ENCODE measurements around the gene MAP4.
"Not testable (repeated sequence)": the region's sequence is repeated elsewhere in the genome, so short reads cannot be mapped to it uniquely, and the experiment has no call there.

MAP4 gene

DNA sequence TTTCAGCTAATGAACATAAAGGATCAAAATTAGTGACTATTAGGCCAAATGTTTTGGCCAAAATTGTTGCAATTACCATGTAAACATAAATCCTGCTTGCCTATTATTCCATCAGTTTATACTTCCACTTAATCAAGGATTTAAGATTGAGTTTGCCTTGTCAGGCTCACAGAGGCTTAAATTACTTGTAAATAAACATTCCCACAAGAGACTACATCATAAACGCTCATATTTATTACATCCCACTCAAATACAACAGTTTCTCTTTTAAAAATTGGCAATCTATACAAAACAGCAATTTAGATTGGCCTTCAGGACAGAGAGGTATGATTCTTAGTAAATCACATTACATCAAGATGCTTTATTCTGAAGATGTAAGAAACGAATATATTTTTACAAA, 9.9 kb upstream of the MAP4 start:
- H3K27me3 Mint-ChIP-seq = no peaks in the 10 kb centered on the region
- H3K27ac Mint-ChIP-seq = no peak overlapping the region
- no peak overlapping the region for H3K4me3 Mint-ChIP-seq
- H3K36me3 Mint-ChIP-seq (ENCODE audit: low read depth) = peaks cover 7% of the 10 kb centered on the region
- H3K4me1 Mint-ChIP-seq (ENCODE audit: low read depth) = peaks cover 5% of the 10 kb centered on the region
- H3K9me3 Mint-ChIP-seq = no peaks in the 10 kb centered on the region

- Mint-ChIP-seq H3K4me1 (ENCODE audit: low read depth) (peaks cover 5% of the 10 kb centered on the region), H3K36me3 (ENCODE audit: low read depth) (peaks cover 7% of the 10 kb centered on the region), H3K9me3 (no peaks in the 10 kb centered on the region), H3K4me3 (no peak overlapping the region), H3K27me3 (no peaks in the 10 kb centered on the region), H3K27ac (no peak overlapping the region)
Observed at GRCh38 chr3:48024401-48024800, 8.2 kb upstream of the MAP4 start.

DNA sequence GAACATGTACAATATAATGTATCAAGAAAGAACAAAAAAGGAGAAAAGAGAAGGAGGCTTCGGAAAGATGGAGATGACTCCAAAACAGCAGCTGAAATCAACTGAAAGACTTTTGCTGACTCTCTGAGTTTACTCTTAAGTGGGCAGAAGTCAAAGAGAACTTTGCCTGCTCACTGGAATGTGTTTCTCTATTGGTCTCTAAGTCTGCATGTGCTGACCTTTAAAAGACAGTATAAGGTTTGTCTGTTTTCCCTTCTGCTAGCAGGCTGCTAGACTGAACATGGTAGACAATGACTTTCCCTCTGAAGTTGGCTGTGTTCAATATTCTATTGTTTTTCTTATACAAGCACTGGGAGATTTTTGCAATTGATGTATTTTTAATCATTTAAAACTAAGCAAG, 7.2 kb upstream of the MAP4 start:
- H3K36me3 Mint-ChIP-seq (ENCODE audit: low read depth) = peaks cover 7% of the 10 kb centered on the region
- H3K4me3 Mint-ChIP-seq = no peak overlapping the region
- no peaks in the 10 kb centered on the region for H3K27me3 Mint-ChIP-seq
- peaks cover 10% of the 10 kb centered on the region for H3K4me1 Mint-ChIP-seq (ENCODE audit: low read depth)
- H3K27ac Mint-ChIP-seq = no peak overlapping the region
- no peaks in the 10 kb centered on the region for H3K9me3 Mint-ChIP-seq

GRCh38 chr3:48022178-48022577, 6.0 kb upstream of the MAP4 start:
- Mint-ChIP-seq H3K4me3 (no peak overlapping the region), H3K27me3 (no peaks in the 10 kb centered on the region), H3K9me3 (no peaks in the 10 kb centered on the region), H3K36me3 (ENCODE audit: low read depth) (peaks cover 4% of the 10 kb centered on the region), H3K27ac (no peak overlapping the region), H3K4me1 (ENCODE audit: low read depth) (peaks cover 20% of the 10 kb centered on the region)

GRCh38 chr3:48018841-48019240, 2.6 kb upstream of the MAP4 start:
- H3K4me3 Mint-ChIP-seq = no peak overlapping the region
- H3K27ac Mint-ChIP-seq = no peak overlapping the region
- H3K9me3 Mint-ChIP-seq = no peaks in the 10 kb centered on the region
- H3K36me3 Mint-ChIP-seq (ENCODE audit: low read depth) = peaks cover 4% of the 10 kb centered on the region
- H3K4me1 Mint-ChIP-seq (ENCODE audit: low read depth) = peaks cover 47% of the 10 kb centered on the region
- H3K27me3 Mint-ChIP-seq = no peaks in the 10 kb centered on the region

- H3K36me3 Mint-ChIP-seq (ENCODE audit: low read depth) = no peaks in the 10 kb centered on the region
- H3K27ac Mint-ChIP-seq = no peak overlapping the region
- H3K27me3 Mint-ChIP-seq = no peaks in the 10 kb centered on the region
- H3K4me1 Mint-ChIP-seq (ENCODE audit: low read depth) = peaks cover 56% of the 10 kb centered on the region
- H3K4me3 Mint-ChIP-seq = no peak overlapping the region
- H3K9me3 Mint-ChIP-seq = no peaks in the 10 kb centered on the region
Observed at GRCh38 chr3:48015431-48016180, 610 bp downstream of the MAP4 start.

GRCh38 chr3:48014358-48014757, 1.9 kb downstream of the MAP4 start:
- H3K27ac Mint-ChIP-seq = no peak overlapping the region
- peaks cover 56% of the 10 kb centered on the region for H3K4me1 Mint-ChIP-seq (ENCODE audit: low read depth)
- H3K4me3 Mint-ChIP-seq = no peak overlapping the region
- H3K27me3 Mint-ChIP-seq = no peaks in the 10 kb centered on the region
- no peaks in the 10 kb centered on the region for H3K9me3 Mint-ChIP-seq
- no peaks in the 10 kb centered on the region for H3K36me3 Mint-ChIP-seq (ENCODE audit: low read depth)

GRCh38 chr3:48013288-48013980, 2.8 kb downstream of the MAP4 start:
- no peak overlapping the region for H3K4me3 Mint-ChIP-seq
- peaks cover 52% of the 10 kb centered on the region for H3K4me1 Mint-ChIP-seq (ENCODE audit: low read depth)
- no peaks in the 10 kb centered on the region for H3K27me3 Mint-ChIP-seq
- H3K27ac Mint-ChIP-seq = no peak overlapping the region
- no peaks in the 10 kb centered on the region for H3K9me3 Mint-ChIP-seq
- peaks cover under 1% of the 10 kb centered on the region for H3K36me3 Mint-ChIP-seq (ENCODE audit: low read depth)

- Mint-ChIP-seq H3K27me3 (no peaks in the 10 kb centered on the region), H3K4me1 (ENCODE audit: low read depth) (peaks cover 46% of the 10 kb centered on the region), H3K9me3 (no peaks in the 10 kb centered on the region), H3K27ac (no peak overlapping the region), H3K4me3 (no peak overlapping the region), H3K36me3 (ENCODE audit: low read depth) (peaks cover 7% of the 10 kb centered on the region)
Observed at GRCh38 chr3:48012659-48013058, 3.6 kb downstream of the MAP4 start.

DNA sequence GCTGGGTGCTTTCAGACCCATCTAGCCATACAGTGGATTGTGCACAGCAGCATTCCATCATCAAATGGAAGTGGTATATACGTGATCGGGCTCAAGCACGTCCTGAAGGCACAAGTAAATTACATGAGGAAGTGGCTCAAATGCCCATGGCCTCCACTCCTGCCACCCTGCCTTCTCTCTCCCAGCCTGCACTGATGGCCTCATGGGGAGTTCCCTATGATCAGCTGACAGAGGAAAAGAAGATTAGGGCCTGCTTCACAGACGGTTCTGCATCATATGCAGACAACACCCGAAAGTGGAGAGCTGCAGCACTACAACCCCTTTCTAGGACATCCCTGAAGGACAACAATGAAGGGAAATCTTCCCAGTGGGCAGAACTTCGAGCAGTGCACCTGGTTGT, 8.2 kb downstream of the MAP4 start:
- not testable (repeated sequence) for H3K36me3 Mint-ChIP-seq (ENCODE audit: low read depth); H3K4me3 Mint-ChIP-seq; H3K9me3 Mint-ChIP-seq; H3K4me1 Mint-ChIP-seq (ENCODE audit: low read depth); H3K27me3 Mint-ChIP-seq; H3K27ac Mint-ChIP-seq

GRCh38 chr3:48007361-48007760, 8.9 kb downstream of the MAP4 start:
- H3K9me3 Mint-ChIP-seq; H3K4me3 Mint-ChIP-seq; H3K27me3 Mint-ChIP-seq; H3K27ac Mint-ChIP-seq; H3K4me1 Mint-ChIP-seq (ENCODE audit: low read depth); H3K36me3 Mint-ChIP-seq (ENCODE audit: low read depth): not testable (repeated sequence)

GRCh38 chr3:48006794-48007193, 9.4 kb downstream of the MAP4 start:
- not testable (repeated sequence) for H3K27ac Mint-ChIP-seq; H3K36me3 Mint-ChIP-seq (ENCODE audit: low read depth); H3K9me3 Mint-ChIP-seq; H3K4me1 Mint-ChIP-seq (ENCODE audit: low read depth); H3K27me3 Mint-ChIP-seq; H3K4me3 Mint-ChIP-seq

GRCh38 chr3:48004694-48005093, 11.5 kb downstream of the MAP4 start:
- Mint-ChIP-seq H3K4me3 (no peak overlapping the region), H3K4me1 (ENCODE audit: low read depth) (no peaks in the 10 kb centered on the region), H3K36me3 (ENCODE audit: low read depth) (peaks cover 14% of the 10 kb centered on the region), H3K9me3 (no peaks in the 10 kb centered on the region), H3K27me3 (no peaks in the 10 kb centered on the region), H3K27ac (no peak overlapping the region)

- no peaks in the 10 kb centered on the region for H3K9me3 Mint-ChIP-seq
Observed at GRCh38 chr3:48002787-48003186, 13.4 kb downstream of the MAP4 start.

DNA sequence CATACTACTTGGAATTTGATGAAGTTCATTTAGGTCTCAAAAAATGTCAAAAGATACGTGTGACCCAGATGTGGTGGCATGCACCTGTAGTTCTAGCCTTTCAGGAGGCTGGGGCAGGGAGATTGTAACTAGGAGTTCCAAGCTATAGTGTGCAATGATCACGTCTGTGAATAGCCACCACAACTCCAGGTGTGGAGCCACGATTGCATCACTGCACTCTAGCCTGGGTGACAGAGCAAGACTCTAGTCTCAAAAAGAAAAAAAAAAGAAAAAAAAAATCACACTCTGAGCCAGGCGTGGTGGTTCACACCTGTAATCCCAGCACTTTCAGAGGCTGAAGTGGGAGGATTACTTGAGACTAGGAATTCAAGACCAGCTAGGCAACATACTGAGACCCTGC, 14.2 kb downstream of the MAP4 start:
- no peaks in the 10 kb centered on the region for H3K9me3 Mint-ChIP-seq
- H3K27ac Mint-ChIP-seq = no peak overlapping the region
- H3K27me3 Mint-ChIP-seq = no peaks in the 10 kb centered on the region
- H3K4me3 Mint-ChIP-seq = no peak overlapping the region
- peaks cover 22% of the 10 kb centered on the region for H3K36me3 Mint-ChIP-seq (ENCODE audit: low read depth)
- peaks cover 1% of the 10 kb centered on the region for H3K4me1 Mint-ChIP-seq (ENCODE audit: low read depth)

More at GRCh38 chr3:48002787-48003186, 13.4 kb downstream of the MAP4 start:
- H3K27ac Mint-ChIP-seq = no peak overlapping the region
- no peaks in the 10 kb centered on the region for H3K4me1 Mint-ChIP-seq (ENCODE audit: low read depth)
- no peak overlapping the region for H3K4me3 Mint-ChIP-seq
- peaks cover 16% of the 10 kb centered on the region for H3K36me3 Mint-ChIP-seq (ENCODE audit: low read depth)
- H3K27me3 Mint-ChIP-seq = no peaks in the 10 kb centered on the region

- H3K4me1 Mint-ChIP-seq (ENCODE audit: low read depth) = peaks cover 9% of the 10 kb centered on the region
- H3K9me3 Mint-ChIP-seq = no peaks in the 10 kb centered on the region
- peaks cover 38% of the 10 kb centered on the region for H3K36me3 Mint-ChIP-seq (ENCODE audit: low read depth)
- H3K27me3 Mint-ChIP-seq = no peaks in the 10 kb centered on the region
- no peak overlapping the region for H3K4me3 Mint-ChIP-seq
- no peak overlapping the region for H3K27ac Mint-ChIP-seq
Observed at GRCh38 chr3:48000212-48000611, 16.0 kb downstream of the MAP4 start.

Data from stimulated activated naive CD8-positive, alpha-beta T cell treated with anti-CD3 and anti-CD28 coated beads, Interleukin-15, Interleukin-2, amounts not matched to agents 100 ng/mL and 50 ng/mL, for 24 hours (primary cell).